HepG2 (cell line): ENCODE measurements around the gene CRMP1. TPM values are rescaled to one million over a fixed set of nuclear protein-coding genes. Genes with fewer than 3 reads are reported as not detected.

Experiments
- ATAC-seq: fragments of 200-7000 bp; cut with Tn5 transposase; 3 replicates; pipeline ENCODE4 v1.9.1; 2020; ENCODE audit warnings: mild to moderate bottlenecking, moderate library complexity
- BruUV-seq: library from RNA; stranded (reverse); fragments of 400-500 nt; replicated peaks from 2 replicates; lab custom pipeline; 2021; lab: Mats Ljungman, UMichigan
- CTCF ChIA-PET: fragments of 300-600 bp; formaldehyde crosslinking; extraction: SDS; loops from one replicate; lab custom pipeline; 2021; ENCODE audit warnings: low total read pairs, inconsistent platforms, low intra/inter-chr PET ratio; lab: Yijun Ruan, JAX
- POLR2A ChIA-PET: fragments of 350-600 bp; sonication (Branson Sonifier 250); formaldehyde crosslinking; loops from one replicate; lab custom pipeline; 2020; ENCODE audit warnings: antibody characterized with exemption, inconsistent platforms; lab: Yijun Ruan, JAX
- DNase-seq: peaks from one replicate; pipeline ENCODE4 v3.0.0-alpha.2; 2015; ENCODE audit warnings: low spot score
- FAIRE-seq: peaks from 3 replicates; lab custom pipeline; 2011; peaks lifted over from hg19 to GRCh38; lab: Jason Lieb, UNC
- H2AFZ ChIP-seq: one replicate; pipeline ENCODE4 v1.6.1; 2011; ENCODE audit warnings: low read length, inconsistent platforms
- H3K27ac ChIP-seq: fragments of 300-600 bp; 3 replicates; pipeline ENCODE4 v1.8.0; 2011; ENCODE audit warnings: mixed run types, mild to moderate bottlenecking, mixed read lengths, low read length, inconsistent platforms; ENCODE audit not compliant: insufficient read depth; ENCODE audit errors: extremely low read length
- H3K27me3 ChIP-seq, 2 experiments: fragments of 200-600 bp in 1 of 2; 2 replicates in 1 of 2; 3 replicates in 1 of 2; pipeline versions ENCODE4 v1.6.0 to v1.8.0; 2011; ENCODE audit warnings: low read length in 2 of 2, mild to moderate bottlenecking in 2 of 2, moderate library complexity in 2 of 2, inconsistent platforms in 1 of 2; ENCODE audit not compliant: insufficient read depth in 2 of 2, control insufficient read depth in 1 of 2
- H3K36me3 ChIP-seq, 2 experiments: fragments of 200-600 bp in 1 of 2; replicated peaks in 1 of 2; 2 replicates in 1 of 2; 3 replicates in 1 of 2; pipeline versions ENCODE4 v1.5.1 to v1.8.0; 2011; ENCODE audit warnings: low read length in 2 of 2, inconsistent platforms in 1 of 2; ENCODE audit not compliant: insufficient read depth in 2 of 2, control insufficient read depth in 1 of 2
- H3K4me1 ChIP-seq: 2 replicates; pipeline ENCODE4 v1.5.1; 2012; ENCODE audit warnings: low read length, inconsistent platforms; ENCODE audit not compliant: insufficient read depth
- H3K4me2 ChIP-seq: 2 replicates; pipeline ENCODE4 v1.6.0; 2011; ENCODE audit warnings: low read depth, low read length, inconsistent platforms
- H3K4me3 ChIP-seq, 3 experiments: fragments of 200-600 bp in 1 of 3; sonication (generic), shearing (Covaris generic) in 1 of 3; replicated peaks in 1 of 3; 2 replicates each; pipeline ENCODE4 v1.5.1; 2011 to 2016; ENCODE audit warnings: low read length in 3 of 3, inconsistent platforms in 2 of 3, low read depth in 2 of 3, mild to moderate bottlenecking in 2 of 3, control low read depth in 1 of 3, mixed read lengths in 1 of 3; ENCODE audit not compliant: insufficient read depth in 1 of 3
- H3K79me2 ChIP-seq: one replicate; pipeline ENCODE4 v1.6.1; 2011; ENCODE audit warnings: low read length, inconsistent platforms; ENCODE audit not compliant: insufficient read depth
- H3K9ac ChIP-seq: 2 replicates; pipeline ENCODE4 v1.6.0; 2011; ENCODE audit warnings: mild to moderate bottlenecking, low read depth, low read length, inconsistent platforms; ENCODE audit not compliant: insufficient read depth
- H3K9me3 ChIP-seq: 2 replicates; pipeline ENCODE4 v1.5.1; 2012; ENCODE audit warnings: mild to moderate bottlenecking, low read length
- H4K20me1 ChIP-seq: 2 replicates; pipeline ENCODE4 v1.6.0; 2011; ENCODE audit warnings: inconsistent platforms, mild to moderate bottlenecking, low read length, moderate library complexity; ENCODE audit not compliant: insufficient read depth
- ETV6 ChIP-seq: sonication (generic); formaldehyde crosslinking; conservative IDR thresholded peaks from 2 replicates; pipeline ENCODE4 v1.4.0; 2020; ENCODE audit warnings: missing genetic modification reagents
- FOXK2 ChIP-seq: fragments of 450-650 bp; IDR thresholded peaks from 2 replicates; pipeline ENCODE4 v1.6.1; 2016
- HOXD1 ChIP-seq: sonication (generic); formaldehyde crosslinking; IDR thresholded peaks from 2 replicates; pipeline ENCODE4 v1.5.0; 2020; ENCODE audit warnings: missing genetic modification reagents
- MAZ ChIP-seq, 2 experiments: sonication (generic) in 1 of 2; formaldehyde crosslinking in 1 of 2; IDR thresholded peaks; 2 replicates each; pipeline versions ENCODE4 v1.5.0 to v1.6.1; 2012 to 2020; ENCODE audit warnings: low read depth in 2 of 2, mild to moderate bottlenecking in 2 of 2, borderline replicate concordance in 1 of 2, improper control_type of control experiment in 1 of 2, low read length in 1 of 2, missing genetic modification reagents in 1 of 2, moderate library complexity in 1 of 2
- NPAS2 ChIP-seq: sonication (generic); formaldehyde crosslinking; IDR thresholded peaks from 2 replicates; pipeline ENCODE4 v1.8.0; 2022; ENCODE audit warnings: mild to moderate bottlenecking, missing genetic modification reagents, borderline replicate concordance
- ONECUT2 ChIP-seq: sonication (generic); formaldehyde crosslinking; IDR thresholded peaks from 2 replicates; pipeline ENCODE4 v1.4.0; 2020; ENCODE audit warnings: missing genetic modification reagents
- SMAD3 ChIP-seq: sonication (generic); formaldehyde crosslinking; IDR thresholded peaks from 2 replicates; pipeline ENCODE4 v1.4.0; 2020; ENCODE audit warnings: missing genetic modification reagents
- SRSF4 ChIP-seq: fragments of 200-400 bp; formaldehyde crosslinking; IDR thresholded peaks from one replicate; pipeline ENCODE4 v1.6.1; 2018; ENCODE audit warnings: mild to moderate bottlenecking, low read depth, low read length, moderate library complexity; ENCODE audit not compliant: poor library complexity, severe bottlenecking
- ZNF234 ChIP-seq: sonication (generic); formaldehyde crosslinking; conservative IDR thresholded peaks from 2 replicates; pipeline ENCODE4 v1.5.1; 2020; ENCODE audit warnings: mild to moderate bottlenecking, missing genetic modification reagents
- ZNF317 ChIP-seq: sonication (generic); formaldehyde crosslinking; IDR thresholded peaks from 2 replicates; pipeline ENCODE4 v1.5.0; 2020; ENCODE audit warnings: mild to moderate bottlenecking, missing genetic modification reagents
- ZNF589 ChIP-seq: sonication (generic); formaldehyde crosslinking; conservative IDR thresholded peaks from 2 replicates; pipeline ENCODE4 v1.8.0; 2022; ENCODE audit warnings: mild to moderate bottlenecking, moderate library complexity, missing genetic modification reagents
- ZNF7 ChIP-seq: IDR thresholded peaks from 2 replicates; pipeline ENCODE4 v1.6.1; 2016; ENCODE audit warnings: missing biosample characterization, missing genetic modification reagents
- WGBS: methylation state at CpG from one replicate; pipeline ENCODE4 v1.1.6; 2017; ENCODE audit warnings: low lambda C conversion rate; 5-methylcytosine and 5-hydroxymethylcytosine counted together
- in situ Hi-C: cut with HindIII; loops from 2 replicates; pipeline ENCODE4 v1.10.0; 2017; ENCODE audit warnings: low pct_unique_long_range_greater_than_20kb; ENCODE audit not compliant: extremely low pct_ligation_motif_present
- intact Hi-C: fragments of 100-400 bp; cut with micrococcal nuclease; formaldehyde crosslinking; loops from one replicate; pipeline ENCODE4 v1.10.0; 2022; ENCODE audit not compliant: unreplicated experiment
- polyA plus RNA-seq, 8 experiments: library from polyadenylated mRNA; depleted of rRNA in 3 of 8; stranded (reverse) in 7 of 8; unstranded in 1 of 8; fragments of >200 nt; fragmentation: Illumina TruSeq in 4 of 8; extraction: Trizol in 4 of 8; gene quantifications; 2 replicates each; pipeline versions ENCODE4 v1.2.1 to v1.2.3, GENCODE V29; 2011 to 2016; ENCODE audit warnings: low read depth in 4 of 8, missing spikeins in 1 of 8, mixed read lengths in 1 of 8; ENCODE audit not compliant: insufficient read depth in 1 of 8
- total RNA-seq, 5 experiments: library from RNA; depleted of rRNA; stranded (reverse); fragments of >200 nt; fragmentation: Illumina TruSeq; extraction: Trizol; gene quantifications; 2 replicates each; pipeline ENCODE4 v1.2.3, GENCODE V29; 2016; ENCODE audit warnings: low read depth in 1 of 5
- TF ChIP-seq, protein P1 (sequence below), 2 experiments: IDR thresholded peaks; 2 replicates each; pipeline ENCODE4 v1.6.1; 2011 to 2012; ENCODE audit warnings: low read length in 2 of 2, borderline replicate concordance in 1 of 2, low read depth in 1 of 2, mild to moderate bottlenecking in 1 of 2, moderate library complexity in 1 of 2

Gene CRMP1
- total and polyA plus RNA-seq, 2 of the 13 experiments (the other 11 are each of a cell fraction or from before 2014, with no cell fraction given) = not detected

DNA sequence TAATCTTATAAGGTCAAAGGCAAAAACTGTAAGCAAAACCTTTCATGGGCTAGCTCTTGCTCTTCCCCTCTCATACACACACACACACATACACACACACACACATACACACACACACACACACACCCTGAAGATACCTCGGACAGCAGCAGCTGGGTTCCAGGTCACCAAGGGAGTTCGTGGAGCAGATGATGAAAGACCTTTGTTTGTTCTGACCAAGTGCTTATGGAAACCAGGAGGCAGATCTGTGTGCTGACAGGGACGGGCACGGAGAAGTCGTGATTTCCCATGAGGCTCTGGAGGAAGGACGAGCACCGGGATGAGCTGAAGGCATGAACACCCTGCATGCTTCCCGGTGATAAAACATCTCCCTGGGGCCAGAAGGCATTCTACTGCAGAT is 35.4 kb upstream of the CRMP1 start:
- intact Hi-C loops = no loop called here
- no peaks in the 10 kb centered on the region for H4K20me1 ChIP-seq
- H3K4me3 ChIP-seq = no peak overlapping the region
- no peaks in the 10 kb centered on the region for H3K9me3 ChIP-seq
- 0% methylated on average over 8 of the region's 8 CpGs for WGBS
- TF ChIP-seq, protein P1, sequence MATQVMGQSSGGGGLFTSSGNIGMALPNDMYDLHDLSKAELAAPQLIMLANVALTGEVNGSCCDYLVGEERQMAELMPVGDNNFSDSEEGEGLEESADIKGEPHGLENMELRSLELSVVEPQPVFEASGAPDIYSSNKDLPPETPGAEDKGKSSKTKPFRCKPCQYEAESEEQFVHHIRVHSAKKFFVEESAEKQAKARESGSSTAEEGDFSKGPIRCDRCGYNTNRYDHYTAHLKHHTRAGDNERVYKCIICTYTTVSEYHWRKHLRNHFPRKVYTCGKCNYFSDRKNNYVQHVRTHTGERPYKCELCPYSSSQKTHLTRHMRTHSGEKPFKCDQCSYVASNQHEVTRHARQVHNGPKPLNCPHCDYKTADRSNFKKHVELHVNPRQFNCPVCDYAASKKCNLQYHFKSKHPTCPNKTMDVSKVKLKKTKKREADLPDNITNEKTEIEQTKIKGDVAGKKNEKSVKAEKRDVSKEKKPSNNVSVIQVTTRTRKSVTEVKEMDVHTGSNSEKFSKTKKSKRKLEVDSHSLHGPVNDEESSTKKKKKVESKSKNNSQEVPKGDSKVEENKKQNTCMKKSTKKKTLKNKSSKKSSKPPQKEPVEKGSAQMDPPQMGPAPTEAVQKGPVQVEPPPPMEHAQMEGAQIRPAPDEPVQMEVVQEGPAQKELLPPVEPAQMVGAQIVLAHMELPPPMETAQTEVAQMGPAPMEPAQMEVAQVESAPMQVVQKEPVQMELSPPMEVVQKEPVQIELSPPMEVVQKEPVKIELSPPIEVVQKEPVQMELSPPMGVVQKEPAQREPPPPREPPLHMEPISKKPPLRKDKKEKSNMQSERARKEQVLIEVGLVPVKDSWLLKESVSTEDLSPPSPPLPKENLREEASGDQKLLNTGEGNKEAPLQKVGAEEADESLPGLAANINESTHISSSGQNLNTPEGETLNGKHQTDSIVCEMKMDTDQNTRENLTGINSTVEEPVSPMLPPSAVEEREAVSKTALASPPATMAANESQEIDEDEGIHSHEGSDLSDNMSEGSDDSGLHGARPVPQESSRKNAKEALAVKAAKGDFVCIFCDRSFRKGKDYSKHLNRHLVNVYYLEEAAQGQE (IDR thresholded peaks at IDR 0.05; ENCODE audit: borderline replicate concordance in 1 of 2, low read depth in 1 of 2, low read length in 2 of 2) = peak; percentile 4 to 83; a peak in 3 of 4 replicates
- TF ChIP-seq ZNF589 = no peak
- TF ChIP-seq ZNF317 (CRISPR knock-in tag) = peak; percentile 60; the same call in 1 of the 2 replicates
- TF ChIP-seq ZNF7 (CRISPR knock-in tag) = peak; percentile 89
- in situ Hi-C loops = no loop called here
- ChIA-PET CTCF (no interaction called here), POLR2A (no interaction called here)
- H3K4me2 ChIP-seq = no peak overlapping the region
- H3K27ac ChIP-seq = no peak overlapping the region
- no peaks in the 10 kb centered on the region for H3K79me2 ChIP-seq
- no peak overlapping the region for H3K9ac ChIP-seq
- H2AFZ ChIP-seq = no peak overlapping the region
- no TSS peak for BruUV-seq
- peaks cover 4 to 38% of the 10 kb centered on the region in 2 experiments; a peak in 4 of 5 replicates for H3K27me3 ChIP-seq
- no peak for ATAC-seq
- no peaks in the 10 kb centered on the region for H3K36me3 ChIP-seq
- no peak for FAIRE-seq
- DNase-seq = no peak
- no peaks in the 10 kb centered on the region for H3K4me1 ChIP-seq

DNA sequence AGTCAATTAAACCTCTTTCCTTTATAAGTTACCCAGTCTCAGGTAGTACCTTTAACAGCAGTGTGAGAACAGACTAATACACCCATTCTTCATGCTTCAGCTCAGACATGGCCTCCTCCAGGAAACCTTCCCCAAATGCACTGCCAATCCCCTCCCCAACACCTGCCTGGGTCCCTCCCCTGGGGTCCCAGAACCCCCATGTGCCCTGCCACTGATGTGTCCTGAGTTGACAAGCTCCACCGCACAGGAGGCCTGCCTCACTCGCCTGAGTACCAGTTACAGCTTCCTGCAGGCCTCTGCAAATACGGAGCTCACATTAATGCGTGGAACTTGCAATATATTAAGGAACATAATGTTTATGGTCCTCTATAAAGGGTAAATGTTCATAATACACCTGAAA is 34.9 kb upstream of the CRMP1 start:
- H3K79me2 ChIP-seq = no peaks in the 10 kb centered on the region
- H2AFZ ChIP-seq = no peak overlapping the region
- H3K27ac ChIP-seq = no peak overlapping the region
- intact Hi-C loops (no loop called here), in situ Hi-C loops (no loop called here)
- H3K4me1 ChIP-seq = no peaks in the 10 kb centered on the region
- ChIA-PET POLR2A (no interaction called here), CTCF (no interaction called here)
- no peak for ATAC-seq
- 15% methylated on average over 4 of the region's 4 CpGs for WGBS
- H3K9me3 ChIP-seq = no peaks in the 10 kb centered on the region
- H3K36me3 ChIP-seq = no peaks in the 10 kb centered on the region
- H3K4me3 ChIP-seq = no peak overlapping the region
- no peaks in the 10 kb centered on the region for H4K20me1 ChIP-seq
- BruUV-seq = no TSS peak
- FAIRE-seq = no peak
- no peak for DNase-seq
- no peak overlapping the region for H3K9ac ChIP-seq
- H3K27me3 ChIP-seq = peaks cover 4 to 38% of the 10 kb centered on the region in 2 experiments; a peak in 4 of 5 replicates
- TF ChIP-seq NPAS2 (CRISPR knock-in tag) (no peak), ETV6 (no peak), SMAD3 (no peak), ONECUT2 (no peak), MAZ (IDR thresholded peaks at IDR 0.05; ENCODE audit: borderline replicate concordance, low read depth, low read length) (no peak), MAZ (CRISPR knock-in tag; IDR thresholded peaks at IDR 0.05; ENCODE audit: low read depth) (no peak), FOXK2 (no peak), HOXD1 (CRISPR knock-in tag) (no peak), ZNF234 (no peak), SRSF4 (no peak)
- no peak overlapping the region for H3K4me2 ChIP-seq
